DOHH2 (cell line): ENCODE measurements around the gene HMGN1.

ENCODE experiments used
- H3F3A ChIP-seq: fragments of 200-600 bp; sonication (generic), shearing (Covaris generic); 2 replicates; pipeline ENCODE4 v1.6.0; 2016; ENCODE audit warnings: antibody characterized with exemption, mild to moderate bottlenecking; ENCODE audit not compliant: control insufficient read depth, insufficient read depth
- H3K27ac ChIP-seq: fragments of 200-600 bp; sonication (generic); 2 replicates; pipeline ENCODE4 v1.5.1; 2014; ENCODE audit warnings: low read depth, mild to moderate bottlenecking, low read length, moderate library complexity
- H3K27me3 ChIP-seq: fragments of 200-600 bp; sonication (generic); 2 replicates; pipeline ENCODE4 v1.6.1; 2014; ENCODE audit warnings: mild to moderate bottlenecking, low read length, mixed read lengths; ENCODE audit not compliant: control insufficient read depth
- H3K36me3 ChIP-seq: fragments of 200-600 bp; sonication (generic); 2 replicates; pipeline ENCODE4 v1.6.1; 2014; ENCODE audit warnings: mild to moderate bottlenecking, low read length, moderate library complexity, mixed read lengths; ENCODE audit not compliant: control insufficient read depth
- H3K4me1 ChIP-seq: fragments of 200-600 bp; sonication (generic); 2 replicates; pipeline ENCODE4 v1.6.1; 2014; ENCODE audit warnings: mild to moderate bottlenecking, low read length, mixed read lengths; ENCODE audit not compliant: control insufficient read depth
- H3K4me2 ChIP-seq: fragments of 200-600 bp; sonication (generic); 2 replicates; pipeline ENCODE4 v1.6.0; 2014; ENCODE audit warnings: mild to moderate bottlenecking, low read length, moderate library complexity
- H3K4me3 ChIP-seq: fragments of 200-600 bp; sonication (generic); 2 replicates; pipeline ENCODE4 v1.5.1; 2014; ENCODE audit warnings: mild to moderate bottlenecking, low read length, mixed read lengths
- H3K79me2 ChIP-seq: fragments of 200-600 bp; sonication (generic); 2 replicates; pipeline ENCODE4 v1.6.1; 2014; ENCODE audit warnings: mild to moderate bottlenecking, low read length, mixed read lengths; ENCODE audit not compliant: control insufficient read depth
- H3K9me2 ChIP-seq: fragments of 200-600 bp; sonication (generic); replicated peaks from 2 replicates; pipeline ENCODE4 v1.6.1; 2014; ENCODE audit warnings: mild to moderate bottlenecking, low read length, mixed read lengths; ENCODE audit not compliant: control insufficient read depth
- H3K9me3 ChIP-seq: fragments of 200-600 bp; sonication (generic); 2 replicates; pipeline ENCODE4 v1.6.1; 2014; ENCODE audit warnings: antibody characterized with exemption, low read length, mixed read lengths; ENCODE audit not compliant: control insufficient read depth, insufficient read depth
- H4K20me1 ChIP-seq: fragments of 200-600 bp; sonication (generic); 2 replicates; pipeline ENCODE4 v1.6.0; 2014; ENCODE audit warnings: low read depth, mild to moderate bottlenecking, antibody characterized with exemption, low read length, moderate library complexity; ENCODE audit not compliant: control insufficient read depth, insufficient read depth
- CTCF ChIP-seq: fragments of 200-600 bp; sonication (generic); IDR thresholded peaks from one replicate; pipeline ENCODE4 v1.5.1; 2014; ENCODE audit warnings: antibody characterized with exemption, mild to moderate bottlenecking, low read depth, low read length; ENCODE audit not compliant: poor library complexity, severe bottlenecking
- EZH2phosphoT487 ChIP-seq: fragments of 200-600 bp; sonication (generic); IDR thresholded peaks from 2 replicates; pipeline ENCODE4 v1.6.1; 2017; ENCODE audit warnings: borderline replicate concordance, mild to moderate bottlenecking, antibody characterized with exemption, low read length, moderate library complexity, mixed read lengths

Gene HMGN1

GRCh38 chr21:39312112-39313041 is 36.5 kb downstream of the HMGN1 start:
- Histone ChIP-seq H4K20me1 (peaks cover 17% of the 10 kb centered on the region), H3K9me3 (no peaks in the 10 kb centered on the region), H3F3A (peaks cover 30% of the 10 kb centered on the region), H3K9me2 (no peaks in the 10 kb centered on the region), H3K27ac (peak overlapping the region; percentile 96), H3K79me2 (peaks cover 70% of the 10 kb centered on the region), H3K4me2 (peak overlapping the region; percentile 97), H3K4me3 (peak overlapping the region; percentile 87), H3K4me1 (peaks cover 77% of the 10 kb centered on the region), H3K36me3 (peaks cover 58% of the 10 kb centered on the region), H3K27me3 (no peaks in the 10 kb centered on the region)
- TF ChIP-seq CTCF (no peak), EZH2phosphoT487 (no peak)

GRCh38 chr21:39311164-39311563 is 37.7 kb downstream of the HMGN1 start:
- peak overlapping the region; percentile 87 for H3K4me3 ChIP-seq
- peaks cover 82% of the 10 kb centered on the region for H3K79me2 ChIP-seq
- TF ChIP-seq CTCF, result no peak
- no peak for TF ChIP-seq EZH2phosphoT487
- H3K4me2 ChIP-seq, result peak overlapping the region; percentile 97
- no peak overlapping the region for H3K27ac ChIP-seq
- peaks cover 19% of the 10 kb centered on the region for H3F3A ChIP-seq
- H3K9me3 ChIP-seq, result no peaks in the 10 kb centered on the region
- H4K20me1 ChIP-seq, result peaks cover 17% of the 10 kb centered on the region
- H3K36me3 ChIP-seq, result peaks cover 69% of the 10 kb centered on the region
- H3K4me1 ChIP-seq, result peaks cover 65% of the 10 kb centered on the region
- H3K9me2 ChIP-seq, result no peaks in the 10 kb centered on the region
- no peaks in the 10 kb centered on the region for H3K27me3 ChIP-seq

GRCh38 chr21:39307466-39307865 is 41.4 kb downstream of the HMGN1 start:
- peaks cover 46% of the 10 kb centered on the region for H3K4me1 ChIP-seq
- H3K27ac ChIP-seq, result no peak overlapping the region
- peaks cover 91% of the 10 kb centered on the region for H3K36me3 ChIP-seq
- H3K4me2 ChIP-seq, result no peak overlapping the region
- no peaks in the 10 kb centered on the region for H3K27me3 ChIP-seq
- H3K9me2 ChIP-seq, result no peaks in the 10 kb centered on the region
- peaks cover 98% of the 10 kb centered on the region for H3K79me2 ChIP-seq
- peaks cover 17% of the 10 kb centered on the region for H4K20me1 ChIP-seq
- H3F3A ChIP-seq, result peaks cover 2% of the 10 kb centered on the region
- H3K4me3 ChIP-seq, result no peak overlapping the region
- no peaks in the 10 kb centered on the region for H3K9me3 ChIP-seq
- TF ChIP-seq CTCF (no peak), EZH2phosphoT487 (no peak)
